Fibroblast of the aortic adventitia (primary cell): ENCODE data around the gene CHADL. TPM values are rescaled to one million over a fixed set of nuclear protein-coding genes. Genes with fewer than 3 reads are reported as not detected.
"Not testable (repeated sequence)": the region's sequence is repeated elsewhere in the genome, so short reads cannot be mapped to it uniquely, and the experiment has no call there.

Source experiments
- DNase-seq: peaks from one replicate; pipeline ENCODE4 v3.0.0-alpha.2; 2010; ENCODE audit warnings: low read depth
- H3K4me3 ChIP-seq: 2 replicates; pipeline ENCODE4 v1.5.1; 2011; ENCODE audit warnings: low read depth, mild to moderate bottlenecking, control low read depth, low read length, moderate library complexity
- CTCF ChIP-seq: IDR thresholded peaks from 2 replicates; pipeline ENCODE4 v1.5.1; 2011; ENCODE audit warnings: mild to moderate bottlenecking, low read length, control low read depth, inconsistent platforms; ENCODE audit not compliant: insufficient read depth
- total RNA-seq: library from RNA; depleted of rRNA; stranded (reverse); fragments of >200 nt; gene quantifications from 2 replicates; pipeline ENCODE4 v1.2.3, GENCODE V29; 2012; ENCODE audit warnings: low replicate concordance

CHADL gene
- total RNA-seq, 1 donor = 0.99 TPM

GRCh38 chr22:41197038-41197972, 43.4 kb downstream of the CHADL start:
- peak; percentile 32 for DNase-seq
- peak overlapping the region; percentile 83 for H3K4me3 ChIP-seq
- peak; percentile 25 for TF ChIP-seq CTCF

- DNase-seq = no peak
- TF ChIP-seq CTCF = no peak
- H3K4me3 ChIP-seq = no peak overlapping the region
Measured at GRCh38 chr22:41193829-41194228, 46.9 kb downstream of the CHADL start.

GRCh38 chr22:41191467-41191866, 49.3 kb downstream of the CHADL start:
- DNase-seq = no peak
- no peak overlapping the region for H3K4me3 ChIP-seq
- TF ChIP-seq CTCF = no peak

- DNase-seq = no peak
- no peak overlapping the region for H3K4me3 ChIP-seq
- no peak for TF ChIP-seq CTCF
Measured at GRCh38 chr22:41184679-41185078, 56.1 kb downstream of the CHADL start.

GRCh38 chr22:41181349-41182241, 59.1 kb downstream of the CHADL start:
- no peak for TF ChIP-seq CTCF
- peak; percentile 47 for DNase-seq
- no peak overlapping the region for H3K4me3 ChIP-seq

- no peak overlapping the region for H3K4me3 ChIP-seq
- DNase-seq = no peak
- no peak for TF ChIP-seq CTCF
Measured at GRCh38 chr22:41180926-41181325, 59.8 kb downstream of the CHADL start.

- DNase-seq, H3K4me3 ChIP-seq: not testable (repeated sequence)
Measured at GRCh38 chr22:41180362-41180761, 60.4 kb downstream of the CHADL start.
